Fibroblast of lung (primary cell): Measurements from ENCODE around the gene NEDD4L.

Experiments used
- CTCF ChIP-seq, 2 donors: IDR thresholded peaks in 1 of 2; conservative IDR thresholded peaks in 1 of 2; 1 replicate in 1 of 2; 2 replicates in 1 of 2; pipeline ENCODE4 v1.5.1; 2011 to 2012; ENCODE audit warnings: low read length in 2 of 2, control low read depth in 1 of 2, inconsistent platforms in 1 of 2, low read depth in 1 of 2, mild to moderate bottlenecking in 1 of 2
- EZH2 ChIP-seq: IDR thresholded peaks from 2 replicates; pipeline ENCODE4 v1.5.1; 2012; ENCODE audit warnings: low read length, control low read depth, mild to moderate bottlenecking; ENCODE audit errors: missing control alignments

- TF ChIP-seq CTCF (conservative IDR thresholded peaks at IDR 0.05 in 1 of 2, IDR thresholded peaks at IDR 0.05 in 1 of 2; ENCODE audit: low read depth in 1 of 2, low read length in 2 of 2), result no peak
- TF ChIP-seq EZH2, result no peak
These were observed 231.2 kb downstream of the NEDD4L start for GRCh38 chr18:58275176-58275575.
